NCI-H748 (cell line): Measurements from ENCODE around the gene SAG.

Experiments
- DNase-seq: peaks from one replicate; lab custom pipeline; 2025; ENCODE audit not compliant: unreplicated experiment; lab: John Stamatoyannopoulos, UW

Gene SAG

GRCh38 chr2:233307565-233307964 is at the start of gene SAG:
TSS of gene SAG (plus strand) at chr2:233307816. CDS start at chr2:233309190, 1,374 bp downstream.
- no peak for DNase-seq

- no peak for DNase-seq
These were observed 49.4 kb upstream of the SAG start for GRCh38 chr2:233258211-233258610.

DNA sequence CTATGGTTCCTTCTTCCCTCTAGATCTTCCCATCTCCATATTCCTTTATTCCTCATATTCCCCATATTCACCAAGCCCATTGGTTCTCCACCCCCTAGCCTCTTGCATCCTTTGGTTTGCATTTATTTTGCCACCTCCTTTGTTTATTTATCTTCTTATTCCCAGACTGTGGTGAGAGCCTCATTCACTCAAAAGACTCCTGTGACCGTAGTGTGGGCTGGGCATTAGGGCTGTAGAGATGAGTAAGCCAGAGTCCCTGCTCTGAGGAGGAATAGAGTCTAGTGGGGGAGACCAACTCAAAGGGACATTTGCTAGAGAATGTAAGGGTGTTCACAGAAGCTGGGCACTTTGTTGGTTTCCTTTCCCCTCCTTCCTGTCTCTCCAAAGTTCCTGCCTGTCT is 47.9 kb upstream of the SAG start:
- no peak for DNase-seq

GRCh38 chr2:233260661-233261060 is 47.0 kb upstream of the SAG start:
- DNase-seq = no peak

GRCh38 chr2:233261819-233262555 is 45.6 kb upstream of the SAG start:
- no peak for DNase-seq

GRCh38 chr2:233262562-233262961 is 45.1 kb upstream of the SAG start:
- DNase-seq = no peak

DNA sequence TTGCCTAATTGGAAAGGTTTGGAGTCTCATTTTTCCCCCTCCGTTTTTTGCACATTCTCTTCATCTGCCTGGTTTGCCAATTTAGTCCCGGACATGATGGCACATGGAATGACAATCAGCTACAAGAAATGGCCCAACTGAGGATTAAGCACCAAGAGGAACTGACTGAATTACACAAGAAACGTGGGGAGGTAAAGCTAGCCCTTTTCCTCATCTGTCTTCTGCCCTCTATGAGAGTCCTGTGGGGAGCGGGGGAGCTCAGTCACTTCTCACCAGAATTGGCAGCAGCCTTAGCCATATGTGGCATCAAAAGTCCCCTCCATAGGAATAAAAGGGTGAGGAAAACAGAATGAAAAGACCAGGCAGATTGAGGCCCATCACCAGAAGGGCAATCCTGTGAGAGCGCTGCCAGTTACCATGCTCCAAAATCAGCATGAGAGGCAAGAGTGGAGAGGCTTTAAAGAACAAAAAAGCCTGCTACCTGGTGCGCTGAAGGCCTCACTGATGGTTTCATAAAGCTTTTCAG is 44.5 kb upstream of the SAG start:
- no peak for DNase-seq

GRCh38 chr2:233264667-233265066 is 42.9 kb upstream of the SAG start:
- DNase-seq = no peak

DNA sequence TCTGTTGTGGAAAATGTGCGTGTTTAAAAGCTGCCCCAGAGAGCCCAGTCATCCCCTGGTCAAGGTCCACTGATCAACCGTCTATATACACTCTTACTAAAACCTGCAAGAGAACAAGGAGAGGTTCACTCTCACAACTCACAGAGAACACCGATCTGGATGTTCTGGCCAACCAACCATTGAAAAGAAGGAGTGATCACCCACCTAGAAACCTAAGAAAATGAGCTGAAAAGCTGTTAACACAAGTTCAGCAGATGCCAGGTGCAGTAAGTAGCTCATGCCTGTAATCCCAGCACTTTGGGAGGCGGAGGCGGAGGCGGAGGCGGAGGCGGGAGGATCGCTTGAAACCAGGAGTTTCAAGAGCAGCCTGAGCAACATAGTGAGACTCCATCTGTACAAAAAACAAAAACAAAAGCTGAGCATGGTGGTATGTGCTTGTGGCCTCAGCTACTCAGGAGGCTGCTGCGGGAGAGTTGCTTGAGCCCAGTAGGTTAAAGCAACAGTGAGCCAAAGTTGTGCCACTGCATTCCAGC is 41.7 kb upstream of the SAG start:
- DNase-seq = no peak

GRCh38 chr2:233266481-233266880 is 41.1 kb upstream of the SAG start:
- no peak for DNase-seq

DNA sequence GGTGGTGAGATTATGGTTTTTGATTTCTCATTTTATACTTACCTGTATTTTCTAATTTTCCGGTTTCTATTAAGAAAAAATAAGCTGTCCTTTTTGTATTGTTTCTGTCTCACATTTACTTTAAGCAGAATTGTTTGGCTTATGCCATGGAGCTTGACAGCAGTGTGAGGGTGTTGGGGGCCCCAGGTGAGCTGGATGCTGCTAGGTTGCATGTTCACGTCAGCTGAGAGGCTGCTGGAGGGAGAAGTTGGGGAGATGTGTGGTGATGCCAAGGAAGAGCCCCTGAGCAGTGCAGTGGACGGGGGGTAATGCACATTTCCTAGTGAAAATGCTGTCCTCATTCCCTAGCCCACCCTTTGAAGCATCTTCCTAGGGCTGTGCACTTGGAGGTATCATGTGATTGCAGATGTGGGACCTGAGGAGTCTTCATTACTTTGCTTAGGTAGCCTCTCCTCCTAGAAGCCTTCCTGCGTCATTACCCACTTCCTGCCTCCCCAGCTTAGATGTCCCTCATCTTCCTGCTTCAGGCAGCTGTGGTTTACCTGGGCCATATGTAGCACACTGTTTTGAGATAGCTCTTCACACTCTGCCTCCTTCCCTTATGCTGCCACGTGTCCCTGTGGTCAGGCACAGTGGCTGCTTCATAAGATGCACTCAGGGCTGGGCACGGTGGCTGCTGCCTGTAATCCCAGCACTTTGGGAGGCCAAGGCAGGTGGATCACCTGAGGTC is 39.9 kb upstream of the SAG start:
- no peak for DNase-seq

GRCh38 chr2:233270366-233270765 is 37.2 kb upstream of the SAG start:
- no peak for DNase-seq

GRCh38 chr2:233270951-233271350 is 36.7 kb upstream of the SAG start:
- no peak for DNase-seq

DNA sequence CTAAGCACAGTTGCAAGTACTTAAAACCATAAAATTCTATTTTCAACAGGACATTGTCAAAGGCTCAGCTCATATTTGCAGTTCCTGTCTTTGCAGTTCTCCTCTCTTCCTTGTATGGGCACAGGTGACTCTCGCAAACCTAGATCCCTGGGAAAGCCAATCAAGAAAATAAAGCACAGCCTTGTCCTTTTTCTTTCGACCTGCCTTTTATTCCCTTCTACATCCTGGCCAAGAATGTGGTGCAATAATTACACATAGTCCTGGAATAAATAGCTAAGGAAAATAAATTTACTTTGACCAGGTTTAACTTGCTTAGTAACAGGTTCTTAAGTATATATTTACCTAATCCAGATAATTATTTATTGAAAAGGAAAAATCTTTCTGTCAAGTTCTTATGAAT is 35.9 kb upstream of the SAG start:
- no peak for DNase-seq

DNA sequence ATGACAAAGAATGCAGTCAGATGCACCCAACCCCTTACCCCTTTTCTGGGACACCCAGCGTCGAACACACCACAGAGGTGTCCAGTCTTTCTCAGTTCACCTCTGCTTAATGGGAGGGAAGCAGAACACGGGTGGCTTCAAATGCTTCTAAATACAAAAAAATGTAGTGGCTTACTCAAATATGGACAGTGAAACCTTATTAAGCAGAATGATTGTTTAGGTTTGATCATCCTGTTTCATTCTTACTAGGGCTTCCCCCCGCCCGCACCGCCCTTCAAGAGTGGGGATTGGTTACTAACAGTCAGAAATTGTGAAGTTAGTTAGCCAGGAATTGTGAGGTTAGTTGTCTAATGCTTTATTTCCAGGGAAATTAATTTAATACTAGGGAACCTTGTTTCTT is 34.5 kb upstream of the SAG start:
- no peak for DNase-seq

- no peak for DNase-seq
These were observed 32.4 kb upstream of the SAG start for GRCh38 chr2:233275223-233275622.

- no peak for DNase-seq
These were observed 28.7 kb upstream of the SAG start for GRCh38 chr2:233278921-233279320.

DNA sequence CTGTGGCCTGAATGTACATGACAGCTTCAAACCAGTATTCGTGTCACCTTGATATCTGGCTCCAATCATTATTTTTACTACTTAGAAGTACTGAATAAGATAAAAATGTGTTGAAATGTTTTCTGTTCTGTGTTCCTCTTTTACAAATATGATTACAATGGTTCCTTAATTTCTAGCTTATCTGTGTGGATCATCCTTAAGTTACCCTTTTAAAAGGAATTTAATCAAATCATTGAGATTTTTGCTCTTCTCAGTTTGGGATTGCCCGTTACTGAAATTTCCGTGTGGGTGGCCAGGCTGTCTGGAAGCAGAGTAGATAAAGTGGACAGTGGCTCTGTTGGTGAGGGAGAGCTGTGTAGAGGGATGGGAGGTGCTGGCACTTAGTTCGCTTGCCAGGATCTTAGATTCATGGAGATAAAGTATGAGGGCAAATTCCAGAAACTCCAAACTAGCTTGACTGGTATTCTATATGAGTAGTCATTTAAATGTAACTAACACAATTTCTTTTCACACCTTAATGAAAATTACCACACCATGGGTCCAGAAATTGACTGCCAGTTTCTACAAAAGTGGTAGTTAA is 27.4 kb upstream of the SAG start:
- DNase-seq = no peak

GRCh38 chr2:233281553-233281952 is 26.1 kb upstream of the SAG start:
- DNase-seq = no peak

DNA sequence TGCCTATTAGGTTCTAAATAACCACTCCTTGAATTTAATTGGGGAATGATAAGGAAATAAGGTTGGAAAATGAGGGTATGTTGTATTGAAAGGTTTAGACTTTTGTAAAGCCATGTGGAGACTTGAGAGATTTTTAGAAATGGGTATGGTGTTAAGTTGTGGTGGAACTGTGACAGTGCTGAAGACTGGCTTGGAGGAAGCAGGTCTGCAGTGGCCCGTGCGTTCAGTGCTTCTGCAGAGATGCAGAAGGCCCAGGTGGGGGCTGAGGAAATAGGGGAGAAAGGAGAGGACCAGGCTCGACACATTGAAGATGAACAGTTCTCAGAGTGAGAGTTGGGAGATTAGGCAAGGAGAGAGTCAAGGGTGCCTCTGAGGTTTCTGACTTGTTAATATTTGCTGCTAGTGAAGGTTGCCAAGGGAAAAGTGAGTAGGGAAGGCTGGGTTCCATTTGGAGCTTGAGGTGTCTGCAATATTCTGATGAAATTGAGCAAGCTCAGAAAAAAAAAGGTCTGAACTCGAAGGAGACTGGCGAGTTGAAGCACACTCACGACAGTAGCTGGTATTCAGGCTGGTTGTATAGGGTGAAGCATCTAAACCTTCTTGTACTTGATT is 25.5 kb upstream of the SAG start:
- DNase-seq = no peak

DNA sequence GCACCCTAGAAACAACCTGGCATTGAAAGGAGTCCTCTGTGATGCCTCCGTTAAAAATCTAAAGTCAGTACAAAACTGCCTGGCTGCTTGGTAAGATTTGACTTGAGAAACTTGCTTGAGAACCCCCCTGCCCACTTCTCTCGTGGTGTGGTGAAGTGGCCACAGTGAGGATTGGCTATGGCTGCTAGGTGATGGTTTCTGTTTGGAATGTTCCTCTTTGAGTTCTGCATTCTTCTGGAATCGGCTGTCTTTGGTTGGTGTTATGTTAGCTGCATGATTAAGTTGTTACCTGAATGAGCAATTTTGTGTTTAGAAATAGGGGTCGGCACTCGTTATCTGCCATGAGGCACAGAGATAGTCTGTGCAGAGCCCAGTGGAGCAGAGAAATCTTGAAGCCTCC is 21.7 kb upstream of the SAG start:
- no peak for DNase-seq
